Endodermal cell (in vitro differentiated cells): ENCODE measurements around the gene KCNQ1. TPM values are rescaled to one million over a fixed set of nuclear protein-coding genes. Genes with fewer than 3 reads are reported as not detected.

Source experiments
- DNase-seq: peaks from one replicate; pipeline ENCODE4 v3.0.0-alpha.2; 2017
- H3K27ac ChIP-seq: 2 replicates; pipeline ENCODE4 v1.5.1; 2013; ENCODE audit warnings: mild to moderate bottlenecking, low read depth, low read length, moderate library complexity
- H3K27me3 ChIP-seq: 2 replicates; pipeline ENCODE4 v1.6.1; 2013; ENCODE audit warnings: mild to moderate bottlenecking, low read length, moderate library complexity; ENCODE audit not compliant: insufficient read depth, control insufficient read depth, poor library complexity, severe bottlenecking
- H3K36me3 ChIP-seq: 2 replicates; pipeline ENCODE4 v1.7.0; 2013; ENCODE audit warnings: mild to moderate bottlenecking, low read length, moderate library complexity; ENCODE audit not compliant: control insufficient read depth, insufficient read depth
- H3K4me1 ChIP-seq: one replicate; pipeline ENCODE4 v1.7.0; 2013; ENCODE audit warnings: low read length; ENCODE audit not compliant: control insufficient read depth, insufficient read depth
- H3K4me3 ChIP-seq: 2 replicates; pipeline ENCODE4 v1.5.1; 2013; ENCODE audit warnings: mild to moderate bottlenecking, low read length, moderate library complexity
- H3K9ac ChIP-seq: 2 replicates; pipeline ENCODE4 v1.6.1; 2013; ENCODE audit warnings: mild to moderate bottlenecking, low read length, moderate library complexity; ENCODE audit not compliant: poor library complexity, severe bottlenecking; ENCODE audit errors: extremely low read depth
- H3K9me3 ChIP-seq: 2 replicates; pipeline ENCODE4 v1.6.1; 2013; ENCODE audit warnings: mild to moderate bottlenecking, low read length, moderate library complexity; ENCODE audit not compliant: control insufficient read depth
- H3K27ac Mint-ChIP-seq: 2 replicates; pipeline ENCODE4 v1.8.0; 2020; ENCODE audit warnings: mixed read lengths
- H3K27me3 Mint-ChIP-seq: 2 replicates; pipeline ENCODE4 v1.8.0; 2021; ENCODE audit warnings: mild to moderate bottlenecking, mixed read lengths; ENCODE audit not compliant: insufficient read depth
- H3K36me3 Mint-ChIP-seq: 2 replicates; pipeline ENCODE4 v1.8.0; 2020; ENCODE audit warnings: low read depth, mixed read lengths
- H3K4me1 Mint-ChIP-seq: 2 replicates; pipeline ENCODE4 v1.8.0; 2020; ENCODE audit warnings: mixed read lengths
- H3K4me3 Mint-ChIP-seq: 2 replicates; pipeline ENCODE4 v1.8.0; 2020; ENCODE audit warnings: mild to moderate bottlenecking, moderate library complexity, mixed read lengths
- H3K9me3 Mint-ChIP-seq: 2 replicates; pipeline ENCODE4 v1.8.0; 2020; ENCODE audit warnings: mild to moderate bottlenecking, mixed read lengths
- WGBS, 2 experiments: methylation state at CpG; one replicate each; pipeline versions ENCODE4 v1.1.5 to v1.1.7; 2013; ENCODE audit warnings: missing lambda C conversion rate in 2 of 2, mixed read lengths in 1 of 2; ENCODE audit not compliant: insufficient coverage in 1 of 2, insufficient read length in 1 of 2; 5-methylcytosine and 5-hydroxymethylcytosine counted together
- total RNA-seq, 2 donors: library from RNA; stranded (reverse); fragmentation: NEBNext Ultra II Directional in 1 of 2; extraction: Animal tissue kit (Norgen Biotek cat#: 25700) in 1 of 2; gene quantifications; 2 replicates in 1 of 2; 3 replicates in 1 of 2; pipeline ENCODE4 v1.2.1, GENCODE V29; 2021
- TF ChIP-seq, protein P1 (sequence below): fragments of 200-600 bp; sonication (generic); conservative IDR thresholded peaks from 2 replicates; pipeline ENCODE4 v1.5.0; 2021; ENCODE audit warnings: antibody characterized with exemption, mild to moderate bottlenecking

KCNQ1 gene
- total RNA-seq, 2 donors from 2014 or later = 1.8 to 3.5 TPM

DNA sequence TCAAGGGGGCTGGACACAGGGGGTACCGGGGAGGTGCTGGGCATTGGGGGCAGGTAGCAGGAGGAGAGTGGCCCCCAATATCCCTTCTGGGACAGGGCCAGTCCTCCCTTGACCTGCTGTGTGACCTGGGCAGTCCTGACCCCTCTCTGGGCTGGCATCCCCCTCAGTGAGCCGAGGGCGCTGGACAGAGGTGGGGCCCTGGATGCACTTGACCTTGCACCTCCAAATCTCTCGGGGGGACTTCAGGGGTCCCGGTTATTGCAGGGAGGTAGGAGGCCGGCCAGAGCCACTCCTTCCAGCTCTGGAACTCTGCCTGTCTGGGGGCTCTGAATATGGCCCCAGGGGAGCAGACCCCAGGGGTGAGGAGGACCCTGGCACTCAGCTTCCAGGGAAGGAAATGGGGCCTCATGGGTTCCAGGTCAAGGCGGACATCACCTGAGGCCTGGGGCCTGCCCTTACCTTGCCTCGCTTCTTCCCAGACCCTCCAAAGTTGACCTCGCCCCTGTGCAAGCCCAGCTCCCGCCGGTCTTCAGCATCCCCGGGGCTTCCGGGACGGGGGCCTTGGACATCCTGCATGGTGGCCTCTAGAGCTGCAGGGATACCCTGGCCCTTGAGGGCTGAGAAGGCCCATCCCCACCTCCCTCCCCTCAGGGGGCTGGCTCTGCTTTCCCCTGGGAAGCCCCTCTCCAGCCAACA, 22.2 kb upstream of the KCNQ1 start:
- H3K27me3 Mint-ChIP-seq = peaks cover 5% of the 10 kb centered on the region
- H3K9me3 ChIP-seq = no peaks in the 10 kb centered on the region
- H3K4me1 Mint-ChIP-seq = no peaks in the 10 kb centered on the region
- no peak overlapping the region for H3K4me3 ChIP-seq
- DNase-seq = no peak
- H3K9ac ChIP-seq = no peak overlapping the region
- no peaks in the 10 kb centered on the region for H3K36me3 ChIP-seq
- H3K9me3 Mint-ChIP-seq = no peaks in the 10 kb centered on the region
- no peak overlapping the region for H3K4me3 Mint-ChIP-seq
- no peaks in the 10 kb centered on the region for H3K36me3 Mint-ChIP-seq
- H3K27me3 ChIP-seq = no peaks in the 10 kb centered on the region
- H3K27ac ChIP-seq = no peak overlapping the region
- H3K4me1 ChIP-seq = no peaks in the 10 kb centered on the region
- TF ChIP-seq, protein P1, sequence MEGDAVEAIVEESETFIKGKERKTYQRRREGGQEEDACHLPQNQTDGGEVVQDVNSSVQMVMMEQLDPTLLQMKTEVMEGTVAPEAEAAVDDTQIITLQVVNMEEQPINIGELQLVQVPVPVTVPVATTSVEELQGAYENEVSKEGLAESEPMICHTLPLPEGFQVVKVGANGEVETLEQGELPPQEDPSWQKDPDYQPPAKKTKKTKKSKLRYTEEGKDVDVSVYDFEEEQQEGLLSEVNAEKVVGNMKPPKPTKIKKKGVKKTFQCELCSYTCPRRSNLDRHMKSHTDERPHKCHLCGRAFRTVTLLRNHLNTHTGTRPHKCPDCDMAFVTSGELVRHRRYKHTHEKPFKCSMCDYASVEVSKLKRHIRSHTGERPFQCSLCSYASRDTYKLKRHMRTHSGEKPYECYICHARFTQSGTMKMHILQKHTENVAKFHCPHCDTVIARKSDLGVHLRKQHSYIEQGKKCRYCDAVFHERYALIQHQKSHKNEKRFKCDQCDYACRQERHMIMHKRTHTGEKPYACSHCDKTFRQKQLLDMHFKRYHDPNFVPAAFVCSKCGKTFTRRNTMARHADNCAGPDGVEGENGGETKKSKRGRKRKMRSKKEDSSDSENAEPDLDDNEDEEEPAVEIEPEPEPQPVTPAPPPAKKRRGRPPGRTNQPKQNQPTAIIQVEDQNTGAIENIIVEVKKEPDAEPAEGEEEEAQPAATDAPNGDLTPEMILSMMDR = no peak
- no peak overlapping the region for H3K27ac Mint-ChIP-seq
- WGBS, 2 experiments = 91 to 100% methylated on average over 7 to 14 of the region's 14 CpGs

- H3K9me3 ChIP-seq = no peaks in the 10 kb centered on the region
- Mint-ChIP-seq H3K27me3 (peaks cover 5% of the 10 kb centered on the region), H3K4me3 (no peak overlapping the region), H3K9me3 (no peaks in the 10 kb centered on the region), H3K4me1 (no peaks in the 10 kb centered on the region), H3K36me3 (no peaks in the 10 kb centered on the region), H3K27ac (no peak overlapping the region)
- H3K27me3 ChIP-seq = no peaks in the 10 kb centered on the region
- H3K9ac ChIP-seq = no peak overlapping the region
- no peaks in the 10 kb centered on the region for H3K36me3 ChIP-seq
- H3K4me1 ChIP-seq = no peaks in the 10 kb centered on the region
- H3K27ac ChIP-seq = no peak overlapping the region
- WGBS, 2 experiments = 91 to 92% methylated on average over 22 to 26 of the region's 26 CpGs
- DNase-seq = no peak
- no peak overlapping the region for H3K4me3 ChIP-seq
- TF ChIP-seq, protein P1 = no peak
Observed at GRCh38 chr11:2423157-2424025, 21.4 kb upstream of the KCNQ1 start.

DNA sequence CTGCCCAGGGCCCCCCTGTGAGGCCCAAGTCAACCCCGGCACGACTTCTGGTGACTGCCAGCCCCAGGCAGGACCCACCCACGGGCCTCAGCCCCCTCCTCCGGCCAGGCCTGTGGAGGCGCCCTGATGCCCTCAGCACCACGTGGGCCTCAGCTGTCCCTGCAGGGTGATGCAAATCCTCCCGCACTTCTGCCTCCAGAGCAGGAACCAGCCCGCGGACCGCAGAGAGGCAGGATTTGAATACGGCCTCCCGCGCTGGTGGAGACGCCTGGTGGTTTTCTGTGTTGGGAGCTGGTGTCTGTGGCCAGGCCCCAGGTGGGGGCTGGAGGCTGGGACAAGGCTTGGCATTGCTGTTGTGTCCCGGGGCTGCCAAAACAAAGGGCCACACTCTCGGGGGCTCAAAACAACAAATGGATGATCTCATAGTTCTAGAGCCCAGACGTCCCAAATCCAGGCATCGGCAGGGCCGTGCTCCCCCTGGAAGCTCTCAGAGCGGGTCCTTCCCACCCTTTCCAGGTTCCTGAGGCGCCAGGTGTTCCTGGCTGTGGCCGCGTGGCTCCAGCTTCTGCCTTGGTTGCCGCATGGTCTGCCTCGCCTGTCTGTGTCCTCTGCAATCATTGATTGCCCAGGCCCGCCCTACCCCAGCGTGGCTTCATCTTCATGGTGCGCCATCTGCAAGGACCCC, 19.9 kb upstream of the KCNQ1 start:
- H3K36me3 Mint-ChIP-seq = no peaks in the 10 kb centered on the region
- Histone ChIP-seq H3K27ac (no peak overlapping the region), H3K27me3 (no peaks in the 10 kb centered on the region), H3K9me3 (no peaks in the 10 kb centered on the region), H3K9ac (no peak overlapping the region), H3K4me3 (no peak overlapping the region), H3K4me1 (no peaks in the 10 kb centered on the region), H3K36me3 (no peaks in the 10 kb centered on the region)
- no peak overlapping the region for H3K27ac Mint-ChIP-seq
- no peaks in the 10 kb centered on the region for H3K4me1 Mint-ChIP-seq
- DNase-seq = no peak
- H3K9me3 Mint-ChIP-seq = no peaks in the 10 kb centered on the region
- 84 to 87% methylated on average over 23 to 28 of the region's 28 CpGs for WGBS, 2 experiments
- H3K4me3 Mint-ChIP-seq = no peak overlapping the region
- TF ChIP-seq, protein P1 = no peak
- peaks cover 5% of the 10 kb centered on the region for H3K27me3 Mint-ChIP-seq
